B cell (primary cell): ENCODE results near the gene UQCR11. TPM values are rescaled to one million over a fixed set of nuclear protein-coding genes. Genes with fewer than 3 reads are reported as not detected.

Experiments used
- ATAC-seq: fragments of 200-7000 bp; cut with Tn5 transposase; one replicate; pipeline ENCODE4 v1.10.0; 2021; ENCODE audit warnings: low read depth, mild to moderate bottlenecking, moderate number of reproducible peaks, moderate library complexity
- CTCF ChIA-PET: fragments of 350-600 bp; sonication (Branson Sonifier 250); formaldehyde crosslinking; loops from one replicate; lab custom pipeline; 2021; ENCODE audit warnings: antibody characterized with exemption, inconsistent platforms; lab: Charles Lee
- POLR2A ChIA-PET: fragments of 350-600 bp; sonication (Branson Sonifier 250); formaldehyde crosslinking; loops from one replicate; lab custom pipeline; 2021; ENCODE audit warnings: antibody characterized with exemption; lab: Charles Lee
- DNase-seq: peaks from one replicate; pipeline ENCODE4 v3.0.0; 2013
- H2AFZ ChIP-seq: 2 replicates; pipeline ENCODE4 v1.6.1; 2012; ENCODE audit warnings: mild to moderate bottlenecking, low read depth, low read length; ENCODE audit not compliant: insufficient read depth, poor library complexity, severe bottlenecking
- H3K27ac ChIP-seq, 2 donors: 1 replicate in 1 of 2; 2 replicates in 1 of 2; pipeline ENCODE4 v1.5.1; 2012 to 2013; ENCODE audit warnings: low read length in 2 of 2, mild to moderate bottlenecking in 2 of 2, moderate library complexity in 1 of 2
- H3K27me3 ChIP-seq, 4 experiments: fragments of 200-600 bp in 1 of 4; sonication (generic) in 1 of 4; replicated peaks in 1 of 4; 1 replicate in 2 of 4; 2 replicates in 2 of 4; pipeline versions ENCODE4 v1.6.1 to v1.7.0; 2013 to 2016; ENCODE audit warnings: low read length in 3 of 4, mild to moderate bottlenecking in 2 of 4, mixed read lengths in 1 of 4, moderate library complexity in 1 of 4; ENCODE audit not compliant: insufficient read depth in 4 of 4, control insufficient read depth in 3 of 4; ENCODE audit errors: control extremely low read depth in 1 of 4
- H3K36me3 ChIP-seq, 2 experiments: replicated peaks in 1 of 2; 1 replicate in 1 of 2; 2 replicates in 1 of 2; pipeline versions ENCODE4 v1.6.1 to v1.7.1; 2013; ENCODE audit warnings: low read length in 1 of 2; ENCODE audit not compliant: insufficient read depth in 2 of 2, control insufficient read depth in 1 of 2; ENCODE audit errors: control extremely low read depth in 1 of 2, extremely low read depth in 1 of 2
- H3K4me1 ChIP-seq, 2 donors: fragments of 200-600 bp in 1 of 2; sonication (generic) in 1 of 2; 1 replicate in 1 of 2; 2 replicates in 1 of 2; pipeline versions ENCODE4 v1.5.1 to v1.6.1; 2013 to 2017; ENCODE audit warnings: low read length in 2 of 2; ENCODE audit not compliant: control insufficient read depth in 2 of 2, insufficient read depth in 2 of 2
- H3K4me2 ChIP-seq: replicated peaks from 2 replicates; pipeline ENCODE3; 2012; ENCODE audit warnings: mild to moderate bottlenecking, low read depth, low read length; ENCODE audit not compliant: poor library complexity, severe bottlenecking
- H3K4me3 ChIP-seq, 5 experiments: fragments of 200-600 bp in 1 of 5; sonication (generic) in 1 of 5; 1 replicate in 3 of 5; 2 replicates in 2 of 5; pipeline versions ENCODE4 v1.5.1 to v1.7.0; 2011 to 2016; ENCODE audit warnings: low read length in 4 of 5, mild to moderate bottlenecking in 4 of 5, low read depth in 2 of 5, control low read depth in 1 of 5, moderate library complexity in 1 of 5; ENCODE audit not compliant: insufficient read depth in 1 of 5; ENCODE audit errors: control extremely low read depth in 1 of 5, extremely low read depth in 1 of 5
- H3K79me2 ChIP-seq: fragments of 200-600 bp; sonication (generic); one replicate; pipeline ENCODE4 v1.6.0; 2016; ENCODE audit warnings: low read length; ENCODE audit not compliant: control insufficient read depth, insufficient read depth
- H3K9ac ChIP-seq: fragments of 200-600 bp; sonication (generic); 2 replicates; pipeline ENCODE4 v1.6.1; 2017; ENCODE audit warnings: mild to moderate bottlenecking, low read length, moderate library complexity
- H3K9me3 ChIP-seq, 3 donors: one replicate each; pipeline versions ENCODE4 v1.6.1 to v1.7.1; 2013; ENCODE audit warnings: low read length in 2 of 3; ENCODE audit not compliant: control insufficient read depth in 2 of 3, insufficient read depth in 1 of 3; ENCODE audit errors: control extremely low read depth in 1 of 3
- H4K20me1 ChIP-seq: 2 replicates; pipeline ENCODE4 v1.6.0; 2012; ENCODE audit warnings: mild to moderate bottlenecking, low read length; ENCODE audit not compliant: insufficient read depth, control insufficient read depth, poor library complexity, severe bottlenecking
- H3K27ac Mint-ChIP-seq: one replicate; pipeline ENCODE4 v1.8.0; 2021; ENCODE audit warnings: mixed read lengths
- H3K27me3 Mint-ChIP-seq: one replicate; pipeline ENCODE4 v1.8.0; 2021; ENCODE audit warnings: mixed read lengths
- H3K4me1 Mint-ChIP-seq: one replicate; pipeline ENCODE4 v1.8.0; 2021; ENCODE audit warnings: mixed read lengths
- H3K4me3 Mint-ChIP-seq: one replicate; pipeline ENCODE4 v1.8.0; 2021; ENCODE audit warnings: mixed read lengths
- H3K9me3 Mint-ChIP-seq: one replicate; pipeline ENCODE4 v1.8.0; 2022; ENCODE audit warnings: mixed read lengths; ENCODE audit not compliant: insufficient read depth
- CTCF ChIP-seq: fragments of 200-600 bp; IDR thresholded peaks from one replicate; pipeline ENCODE4 v1.8.0; 2022; ENCODE audit warnings: antibody characterized with exemption, mild to moderate bottlenecking
- EZH2 ChIP-seq: IDR thresholded peaks from 2 replicates; pipeline ENCODE4 v1.6.1; 2012; ENCODE audit warnings: borderline replicate concordance, low read depth, mild to moderate bottlenecking, moderate library complexity, low read length; ENCODE audit not compliant: insufficient read depth, poor library complexity, severe bottlenecking
- WGBS: methylation state at CpG from one replicate; pipeline ENCODE4 v1.1.5; 2013; ENCODE audit warnings: missing lambda C conversion rate; ENCODE audit not compliant: insufficient coverage; 5-methylcytosine and 5-hydroxymethylcytosine counted together
- intact Hi-C: fragments of 100-400 bp; cut with micrococcal nuclease; formaldehyde crosslinking; loops from one replicate; pipeline ENCODE4 v1.10.0; 2022
- polyA plus RNA-seq: library from polyadenylated mRNA; depleted of rRNA; stranded (reverse); fragments of >200 nt; gene quantifications from 2 replicates; pipeline ENCODE4 v1.2.3, GENCODE V29; 2012
- total RNA-seq, 2 donors: library from RNA; stranded (reverse); fragments of 120-200 nt in 1 of 2; gene quantifications; 1 replicate in 1 of 2; 2 replicates in 1 of 2; pipeline versions ENCODE4 v1.2.3 to v1.2.4, GENCODE V29; 2013 to 2022

UQCR11 gene
- total and polyA plus RNA-seq, 2 donors (not counting 1 experiment from before 2014, with no cell fraction given) = 59.5 to 66.8 TPM

DNA sequence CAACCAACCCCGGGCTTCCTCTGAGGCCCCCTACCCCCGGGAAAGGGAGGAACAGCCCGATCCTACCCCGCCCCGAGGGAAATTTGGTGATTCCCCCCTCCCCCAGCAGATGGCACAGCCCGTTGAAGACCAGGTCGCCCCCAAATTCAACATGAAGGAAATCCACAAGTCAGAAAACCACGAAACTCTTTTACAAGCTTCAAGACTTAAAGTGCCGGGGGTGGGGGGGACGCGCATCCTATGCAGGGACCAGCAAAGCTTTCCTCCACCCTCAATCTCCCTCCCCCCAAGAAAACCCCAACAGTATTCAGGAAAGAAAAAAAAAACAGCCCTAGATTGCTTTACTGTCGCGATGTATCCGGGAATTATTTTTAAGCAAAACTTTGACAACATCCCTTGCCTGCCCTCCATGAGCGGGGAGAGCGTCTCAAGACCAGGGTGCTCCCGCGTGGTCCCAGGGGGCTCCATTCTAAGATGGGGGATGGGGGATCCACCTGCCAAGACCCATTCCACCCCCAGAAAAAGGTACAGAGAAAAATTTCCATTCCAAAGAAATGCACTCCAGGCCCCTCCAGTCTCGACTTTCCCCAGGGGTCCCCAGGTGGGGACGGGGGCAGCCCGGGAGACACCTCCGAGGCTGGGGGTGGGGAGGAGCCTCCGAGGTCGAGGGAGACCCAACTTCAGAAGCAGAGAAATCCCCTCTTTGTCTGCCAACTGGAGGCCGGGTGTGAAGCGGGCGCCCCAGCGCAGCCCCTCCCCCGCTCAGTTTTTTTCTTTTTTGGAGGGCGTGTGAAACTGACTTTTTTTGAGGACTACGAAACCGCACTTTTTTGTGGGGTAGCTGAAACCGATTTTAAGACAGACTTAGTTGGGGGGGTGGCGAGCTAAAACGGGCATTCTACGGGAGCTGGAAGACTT is 45.6 kb upstream of the UQCR11 start:
- Mint-ChIP-seq H3K4me3 (peak overlapping the region; percentile 96), H3K27me3 (no peaks in the 10 kb centered on the region), H3K27ac (peak overlapping the region; percentile 97), H3K4me1 (peaks cover 64% of the 10 kb centered on the region), H3K9me3 (no peaks in the 10 kb centered on the region)
- Histone ChIP-seq H3K36me3 (peaks cover 0 to 25% of the 10 kb centered on the region in 2 experiments), H4K20me1 (peaks cover 54% of the 10 kb centered on the region), H3K27ac (peak overlapping the region; percentile 67 to 70), H3K79me2 (peaks cover 53% of the 10 kb centered on the region), H3K4me2 (peak overlapping the region; percentile 87), H3K9me3 (peaks cover 0 to 3% (median 0%) of the 10 kb centered on the region in 3 donors), H3K27me3 (no peaks in the 10 kb centered on the region), H2AFZ (peak overlapping the region; percentile 32), H3K4me3 (peak overlapping the region; percentile 62 to 74 (median 67)), H3K9ac (peak overlapping the region; percentile 70), H3K4me1 (peaks cover 46 to 76% of the 10 kb centered on the region in 2 donors)
- intact Hi-C loops = loop anchor here (1.0 to 5.0 kb wide), 2 partner anchors 45 to 196 kb away; partner anchors contain the start of gene REXO1
- DNase-seq (peak; percentile 81), ATAC-seq (no peak)
- 0% methylated on average over 22 of the region's 36 CpGs for WGBS
- TF ChIP-seq EZH2 (no peak), CTCF (peak; percentile 27)
- ChIA-PET POLR2A (interaction anchor here (0.7 to 4.7 kb wide), 9 partner anchors 11 to 58 kb away, joined by 3 to 46 read pairs (median 7); partner anchors contain the start of genes MBD3 and UQCR11), CTCF (interaction anchor here (0.9 to 7.3 kb wide), 11 partner anchors 12 to 116 kb away, joined by 3 to 114 read pairs (median 4); no protein-coding TSS in a partner anchor)
